Large intestine (tissue), 3 donors: Measurements from ENCODE around the gene SERPINB5. TPM values are rescaled to one million over a fixed set of nuclear protein-coding genes. Genes with fewer than 3 reads are reported as not detected.

Source experiments
- DNase-seq, 2 donors: peaks; one replicate each; pipeline versions ENCODE4 v3.0.0 to v3.0.0-alpha.2; 2013
- H3K27ac ChIP-seq: one replicate; pipeline ENCODE4 v1.5.1; 2013; ENCODE audit warnings: low read length
- H3K27me3 ChIP-seq: 2 replicates; pipeline ENCODE4 v1.6.1; 2013; ENCODE audit warnings: low read length; ENCODE audit not compliant: control insufficient read depth, insufficient read depth
- H3K36me3 ChIP-seq: 2 replicates; pipeline ENCODE4 v1.6.1; 2013; ENCODE audit warnings: low read length; ENCODE audit not compliant: control insufficient read depth, insufficient read depth
- H3K4me1 ChIP-seq: one replicate; pipeline ENCODE4 v1.6.1; 2013; ENCODE audit warnings: low read length; ENCODE audit not compliant: control insufficient read depth, insufficient read depth
- H3K4me3 ChIP-seq: one replicate; pipeline ENCODE4 v1.5.1; 2013; ENCODE audit warnings: low read length
- H3K9me3 ChIP-seq: one replicate; pipeline ENCODE4 v1.6.1; 2013; ENCODE audit warnings: mild to moderate bottlenecking, low read depth, low read length, moderate library complexity; ENCODE audit not compliant: control insufficient read depth
- WGBS: methylation state at CpG from one replicate; pipeline ENCODE4 v1.1.5; 2013; ENCODE audit warnings: low lambda C conversion rate; ENCODE audit not compliant: insufficient coverage; 5-methylcytosine and 5-hydroxymethylcytosine counted together
- polyA plus RNA-seq: library from polyadenylated mRNA; unstranded; fragments of 120-200 nt; gene quantifications from one replicate; pipeline ENCODE4 v1.2.1, GENCODE V29; 2013

SERPINB5 gene
- polyA plus RNA-seq, 1 donor = 0.16 TPM

GRCh38 chr18:63520053-63520685 is 43.4 kb downstream of the SERPINB5 start:
- 40% methylated on average over 1 of the region's 3 CpGs for WGBS

GRCh38 chr18:63523660-63524059 is 46.9 kb downstream of the SERPINB5 start:
- Histone ChIP-seq H3K27me3 (no peaks in the 10 kb centered on the region), H3K9me3 (no peaks in the 10 kb centered on the region), H3K4me1 (no peaks in the 10 kb centered on the region), H3K27ac (no peak overlapping the region), H3K36me3 (no peaks in the 10 kb centered on the region), H3K4me3 (no peak overlapping the region)
- no peak for DNase-seq
- 70% methylated on average over 4 of the region's 4 CpGs for WGBS

More at GRCh38 chr18:63520053-63520685, 43.4 kb downstream of the SERPINB5 start:
- Histone ChIP-seq H3K27me3 (no peaks in the 10 kb centered on the region), H3K9me3 (no peaks in the 10 kb centered on the region), H3K4me3 (no peak overlapping the region), H3K36me3 (no peaks in the 10 kb centered on the region), H3K27ac (no peak overlapping the region), H3K4me1 (no peaks in the 10 kb centered on the region)
- DNase-seq = no peak

- H3K4me3 ChIP-seq = no peak overlapping the region
- no peaks in the 10 kb centered on the region for H3K36me3 ChIP-seq
- H3K9me3 ChIP-seq = no peaks in the 10 kb centered on the region
- no peak overlapping the region for H3K27ac ChIP-seq
- H3K27me3 ChIP-seq = no peaks in the 10 kb centered on the region
- no peak for DNase-seq
- no peaks in the 10 kb centered on the region for H3K4me1 ChIP-seq
These were observed 50.5 kb downstream of the SERPINB5 start for GRCh38 chr18:63527251-63527650.

- no peaks in the 10 kb centered on the region for H3K36me3 ChIP-seq
- no CpG with 5 or more reads among the region's 5 CpGs for WGBS
- no peak overlapping the region for H3K27ac ChIP-seq
- DNase-seq = no peak
- no peaks in the 10 kb centered on the region for H3K27me3 ChIP-seq
- H3K4me3 ChIP-seq = no peak overlapping the region
- no peaks in the 10 kb centered on the region for H3K9me3 ChIP-seq
- H3K4me1 ChIP-seq = no peaks in the 10 kb centered on the region
These were observed 52.2 kb downstream of the SERPINB5 start for GRCh38 chr18:63528863-63529492.

GRCh38 chr18:63532471-63532870 is 55.7 kb downstream of the SERPINB5 start:
- no CpG with 5 or more reads among the region's 2 CpGs for WGBS
- Histone ChIP-seq H3K36me3 (no peaks in the 10 kb centered on the region), H3K4me3 (no peak overlapping the region), H3K9me3 (no peaks in the 10 kb centered on the region), H3K27ac (no peak overlapping the region), H3K4me1 (no peaks in the 10 kb centered on the region), H3K27me3 (no peaks in the 10 kb centered on the region)
- no peak for DNase-seq

- H3K36me3 ChIP-seq = no peaks in the 10 kb centered on the region
- no peak overlapping the region for H3K27ac ChIP-seq
- 79% methylated on average over 2 of the region's 4 CpGs for WGBS
- H3K4me1 ChIP-seq = no peaks in the 10 kb centered on the region
- H3K27me3 ChIP-seq = no peaks in the 10 kb centered on the region
- H3K4me3 ChIP-seq = no peak overlapping the region
- H3K9me3 ChIP-seq = no peaks in the 10 kb centered on the region
- DNase-seq = no peak
These were observed 57.9 kb downstream of the SERPINB5 start for GRCh38 chr18:63534615-63535014.

- DNase-seq = no peak
- no CpG with 5 or more reads among the region's 3 CpGs for WGBS
- Histone ChIP-seq H3K9me3 (no peaks in the 10 kb centered on the region), H3K4me1 (no peaks in the 10 kb centered on the region), H3K36me3 (no peaks in the 10 kb centered on the region), H3K27me3 (no peaks in the 10 kb centered on the region), H3K4me3 (no peak overlapping the region), H3K27ac (no peak overlapping the region)
These were observed 63.2 kb downstream of the SERPINB5 start for GRCh38 chr18:63539904-63540510.

- Histone ChIP-seq H3K4me1 (no peaks in the 10 kb centered on the region), H3K9me3 (no peaks in the 10 kb centered on the region), H3K27me3 (no peaks in the 10 kb centered on the region), H3K36me3 (no peaks in the 10 kb centered on the region), H3K4me3 (no peak within 1 kb of the TSS), H3K27ac (no peak within 1 kb of the TSS)
- no peak for DNase-seq
- WGBS = no CpG with 5 or more reads among the region's 1 CpG
These were observed 65.3 kb downstream of the SERPINB5 start, which contains the start of gene SERPINB12 for GRCh38 chr18:63542069-63542468. SERPINB12 (plus strand) TSS chr18:63542369; CDS start chr18:63556160, 13,791 bp downstream.

GRCh38 chr18:63544017-63544416 is 67.3 kb downstream of the SERPINB5 start:
- Histone ChIP-seq H3K9me3 (no peaks in the 10 kb centered on the region), H3K27ac (no peak overlapping the region), H3K36me3 (no peaks in the 10 kb centered on the region), H3K4me3 (no peak overlapping the region), H3K4me1 (no peaks in the 10 kb centered on the region), H3K27me3 (no peaks in the 10 kb centered on the region)
- DNase-seq = no peak
- WGBS = 100% methylated on average over 1 of the region's 2 CpGs

- H3K9me3 ChIP-seq = no peaks in the 10 kb centered on the region
- H3K27ac ChIP-seq = no peak overlapping the region
- DNase-seq = no peak
- H3K4me1 ChIP-seq = no peaks in the 10 kb centered on the region
- H3K4me3 ChIP-seq = no peak overlapping the region
- no peaks in the 10 kb centered on the region for H3K36me3 ChIP-seq
- no peaks in the 10 kb centered on the region for H3K27me3 ChIP-seq
- no CpG with 5 or more reads among the region's 3 CpGs for WGBS
These were observed 68.2 kb downstream of the SERPINB5 start for GRCh38 chr18:63545000-63545399.
